ENCODE results near the gene FAAH2. TPM values are rescaled to one million over a fixed set of nuclear protein-coding genes. Genes with fewer than 3 reads are reported as not detected.
"Not testable (repeated sequence)": the region's sequence is repeated elsewhere in the genome, so short reads cannot be mapped to it uniquely, and the experiment has no call there.

FAAH2 gene
- total RNA-seq, 4 donors from 2014 or later: 15.8 to 27.3 (median 21.5) TPM

- Histone ChIP-seq H3K4me3 (no peak overlapping the region), H3K9me3 (no peaks in the 10 kb centered on the region), H3K27me3 (no peaks in the 10 kb centered on the region), H3K36me3 (no peaks in the 10 kb centered on the region), H3K27ac (no peak overlapping the region), H3K4me1 (no peaks in the 10 kb centered on the region)
- TF ChIP-seq CTCF (IDR thresholded peaks at IDR 0.05) (no peak), POLR2AphosphoS5 (IDR thresholded peaks at IDR 0.05) (no peak), POLR2A (IDR thresholded peaks at IDR 0.05) (no peak), EP300 (IDR thresholded peaks at IDR 0.05) (no peak)
- no peak for DNase-seq (ENCODE audit: low spot score in 2 of 2)
- 48% methylated on average over 1 of the region's 1 CpG for WGBS
Observed at GRCh38 chrX:57289089-57289488, 2.6 kb downstream of the FAAH2 start.

GRCh38 chrX:57294961-57295360, 8.5 kb downstream of the FAAH2 start:
- no peak overlapping the region for H3K4me3 ChIP-seq
- no peak overlapping the region for H3K27ac ChIP-seq
- TF ChIP-seq POLR2AphosphoS5 (IDR thresholded peaks at IDR 0.05): no peak
- no peak for TF ChIP-seq EP300 (IDR thresholded peaks at IDR 0.05)
- no peak for TF ChIP-seq CTCF (IDR thresholded peaks at IDR 0.05)
- no peak for TF ChIP-seq POLR2A (IDR thresholded peaks at IDR 0.05)
- H3K36me3 ChIP-seq: no peaks in the 10 kb centered on the region
- DNase-seq (ENCODE audit: low spot score in 2 of 2): no peak
- no peaks in the 10 kb centered on the region for H3K4me1 ChIP-seq
- no peaks in the 10 kb centered on the region for H3K9me3 ChIP-seq
- H3K27me3 ChIP-seq: no peaks in the 10 kb centered on the region

GRCh38 chrX:57295679-57296078, 9.2 kb downstream of the FAAH2 start:
- H3K27ac ChIP-seq; H3K36me3 ChIP-seq; H3K9me3 ChIP-seq; H3K4me3 ChIP-seq; H3K27me3 ChIP-seq; DNase-seq (ENCODE audit: low spot score in 2 of 2); H3K4me1 ChIP-seq: not testable (repeated sequence)
- WGBS: 94% methylated on average over 6 of the region's 6 CpGs

- 84% methylated on average over 2 of the region's 2 CpGs for WGBS
Observed at GRCh38 chrX:57313583-57314215, 27.2 kb downstream of the FAAH2 start.

GRCh38 chrX:57329008-57329407, 42.5 kb downstream of the FAAH2 start:
- H3K9me3 ChIP-seq: no peaks in the 10 kb centered on the region
- DNase-seq (ENCODE audit: low spot score in 2 of 2): no peak
- TF ChIP-seq POLR2A (IDR thresholded peaks at IDR 0.05) (no peak), POLR2AphosphoS5 (IDR thresholded peaks at IDR 0.05) (no peak), CTCF (IDR thresholded peaks at IDR 0.05) (no peak), EP300 (IDR thresholded peaks at IDR 0.05) (no peak)
- no peaks in the 10 kb centered on the region for H3K36me3 ChIP-seq
- no peaks in the 10 kb centered on the region for H3K27me3 ChIP-seq
- no peak overlapping the region for H3K4me3 ChIP-seq
- no peaks in the 10 kb centered on the region for H3K4me1 ChIP-seq
- no peak overlapping the region for H3K27ac ChIP-seq

More at GRCh38 chrX:57313583-57314215, 27.2 kb downstream of the FAAH2 start:
- no peaks in the 10 kb centered on the region for H3K27me3 ChIP-seq
- peaks cover 11% of the 10 kb centered on the region for H3K36me3 ChIP-seq
- no peaks in the 10 kb centered on the region for H3K4me1 ChIP-seq
- no peaks in the 10 kb centered on the region for H3K9me3 ChIP-seq
- no peak overlapping the region for H3K4me3 ChIP-seq
- no peak for TF ChIP-seq POLR2AphosphoS5 (IDR thresholded peaks at IDR 0.05)
- TF ChIP-seq CTCF (IDR thresholded peaks at IDR 0.05): no peak
- TF ChIP-seq EP300 (IDR thresholded peaks at IDR 0.05): no peak
- no peak for TF ChIP-seq POLR2A (IDR thresholded peaks at IDR 0.05)
- DNase-seq (ENCODE audit: low spot score in 2 of 2): no peak
- no peak overlapping the region for H3K27ac ChIP-seq

- H3K4me3 ChIP-seq; H3K4me1 ChIP-seq; H3K9me3 ChIP-seq; H3K27me3 ChIP-seq; H3K27ac ChIP-seq; H3K36me3 ChIP-seq; DNase-seq (ENCODE audit: low spot score in 2 of 2): not testable (repeated sequence)
- WGBS: 77% methylated on average over 2 of the region's 2 CpGs
Observed at GRCh38 chrX:57335790-57336189, 49.3 kb downstream of the FAAH2 start.
